ENCODE data around the gene ZNF592. TPM values are rescaled to one million over a fixed set of nuclear protein-coding genes. Genes with fewer than 3 reads are reported as not detected.

ZNF592 gene
- total and polyA plus RNA-seq, 11 donors: 9.7 to 28.6 (median 21.2) TPM

- ATAC-seq (no peak), DNase-seq (no peak)
- TF ChIP-seq POLR2A (IDR thresholded peaks at IDR 0.05) (no peak), CTCF (IDR thresholded peaks at IDR 0.05) (no peak)
- intact Hi-C loops (cut with DNase I): loop anchor here in 6 of 10 donors (5.0 to 10.0 kb wide), 6 partner anchors 59 to 219 kb away; partner anchors contain the start of genes SEC11A (in 2 of the 6), NMB (in 1 of the 6), WDR73 (in 1 of the 6) and ZNF592 (in 1 of the 6)
- Histone ChIP-seq H3K27me3 (no peaks in the 10 kb centered on the region), H3K9me3 (no peaks in the 10 kb centered on the region), H3K27ac (no peak overlapping the region), H3K4me1 (peaks cover 0 to 39% (median 23%) of the 10 kb centered on the region in 12 donors), H3K36me3 (no peaks in the 10 kb centered on the region), H3K4me3 (no peak overlapping the region)
- WGBS, 4 donors: 94 to 100% (median 99%) methylated on average over 1 of the region's 1 CpG
Observed at GRCh38 chr15:84813435-84813834, 65.0 kb downstream of the ZNF592 start.

GRCh38 chr15:84813931-84814330 is 65.5 kb downstream of the ZNF592 start:
- H3K4me3 ChIP-seq: no peak overlapping the region
- no peak overlapping the region for H3K27ac ChIP-seq
- no peak for TF ChIP-seq CTCF (IDR thresholded peaks at IDR 0.05)
- TF ChIP-seq POLR2A (IDR thresholded peaks at IDR 0.05): no peak
- no peak for ATAC-seq
- DNase-seq: no peak
- H3K27me3 ChIP-seq: no peaks in the 10 kb centered on the region
- 92 to 98% (median 94%) methylated on average over 1 of the region's 1 CpG for WGBS, 4 donors
- no peaks in the 10 kb centered on the region for H3K9me3 ChIP-seq
- H3K36me3 ChIP-seq: no peaks in the 10 kb centered on the region
- H3K4me1 ChIP-seq: peaks cover 0 to 44% (median 28%) of the 10 kb centered on the region in 12 donors
- intact Hi-C loops (cut with DNase I): loop anchor here in 6 of 10 donors (5.0 to 10.0 kb wide), 6 partner anchors 59 to 219 kb away; partner anchors contain the start of genes SEC11A (in 2 of the 6), NMB (in 1 of the 6), WDR73 (in 1 of the 6) and ZNF592 (in 1 of the 6)

DNA sequence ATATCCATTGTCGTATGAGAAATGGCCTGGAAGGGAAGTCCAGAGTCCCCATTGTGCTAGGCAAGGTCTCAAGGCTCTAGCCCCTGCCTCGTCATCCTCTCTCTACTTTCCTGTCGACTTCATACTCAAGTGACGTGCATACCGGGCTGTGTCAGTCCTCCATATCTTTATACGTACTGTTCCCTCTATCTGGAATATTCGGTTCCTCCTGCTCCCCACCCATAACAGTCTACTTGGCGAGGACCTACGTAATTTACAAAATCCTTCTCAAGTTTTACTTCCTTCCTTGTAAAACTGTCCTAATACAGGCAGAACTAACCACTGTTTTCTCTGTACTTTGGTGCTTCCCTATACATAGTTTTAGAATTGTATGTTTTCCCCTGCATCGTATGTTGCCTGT is 66.5 kb downstream of the ZNF592 start:
- intact Hi-C loops (cut with DNase I): loop anchor here in 9 of 10 donors (5.0 to 10.0 kb wide), 10 partner anchors 60 to 220 kb away; partner anchors contain the start of genes NMB (in 4 of the 9), ZNF592 (in 4 of the 9), SEC11A (in 2 of the 9) and WDR73 (in 1 of the 9)
- H3K4me1 ChIP-seq: peaks cover 0 to 52% (median 35%) of the 10 kb centered on the region in 12 donors
- H3K36me3 ChIP-seq: no peaks in the 10 kb centered on the region
- ATAC-seq (no peak), DNase-seq (no peak)
- 80 to 84% (median 82%) methylated on average over 10 of the region's 10 CpGs for WGBS, 4 donors
- H3K27me3 ChIP-seq: no peaks in the 10 kb centered on the region
- H3K27ac ChIP-seq: peak overlapping the region in 2 of 12 donors; percentile 6 to 33
- TF ChIP-seq POLR2A (IDR thresholded peaks at IDR 0.05): no peak
- H3K9me3 ChIP-seq: no peaks in the 10 kb centered on the region
- no peak overlapping the region for H3K4me3 ChIP-seq

- Histone ChIP-seq H3K27me3 (no peaks in the 10 kb centered on the region), H3K4me3 (peak within 1 kb of the TSS; percentile 35 to 93 (median 72)), H3K4me1 (peaks cover 4 to 64% (median 52%) of the 10 kb centered on the region in 12 donors), H3K9me3 (no peaks in the 10 kb centered on the region), H3K36me3 (no peaks in the 10 kb centered on the region), H3K27ac (peak within 1 kb of the TSS; percentile 93 to 99 (median 96))
- ATAC-seq (peak; percentile 48 to 85 (median 70)), DNase-seq (peak; percentile 85 to 89 (median 86))
- intact Hi-C loops (cut with DNase I): loop anchor here in 9 of 10 donors (5.0 to 10.0 kb wide), 9 partner anchors 62 to 222 kb away; partner anchors contain the start of genes NMB (in 4 of the 9), ZNF592 (in 4 of the 9), SEC11A (in 2 of the 9) and WDR73 (in 1 of the 9)
- WGBS, 4 donors: 11 to 18% (median 12%) methylated on average over 34 to 63 of the region's 63 CpGs
- TF ChIP-seq CTCF (IDR thresholded peaks at IDR 0.05) (peak in 9 of 12 donors; percentile 15 to 54 (median 24)), POLR2A (IDR thresholded peaks at IDR 0.05) (peak; percentile 69 to 86)
Observed at GRCh38 chr15:84816694-84817465, 68.5 kb downstream of the ZNF592 start, which contains the start of gene ALPK3. ALPK3 (plus strand) TSS chr15:84817356; CDS start chr15:84817453, 97 bp downstream.

Data from heart left ventricle (tissue), 16 donors.